Stomach (tissue), 4 donors: ENCODE results near the gene KRT4.
"Not testable (repeated sequence)": the region's sequence is repeated elsewhere in the genome, so short reads cannot be mapped to it uniquely, and the experiment has no call there.

ENCODE experiments used
- EP300 ChIP-seq: sonication (generic); formaldehyde crosslinking; IDR thresholded peaks from one replicate; pipeline ENCODE4 v1.6.1; 2017; ENCODE audit warnings: antibody characterized with exemption
- POLR2A ChIP-seq, 4 donors: fragments of 450-650 bp; IDR thresholded peaks; one replicate each; pipeline ENCODE4 v1.6.1; 2016; ENCODE audit warnings: antibody characterized with exemption in 4 of 4, control low read depth in 2 of 4, mild to moderate bottlenecking in 1 of 4, moderate library complexity in 1 of 4
- POLR2AphosphoS5 ChIP-seq, 3 donors: sonication (generic); formaldehyde crosslinking; IDR thresholded peaks; one replicate each; pipeline ENCODE4 v1.6.1; 2016; ENCODE audit warnings: antibody characterized with exemption in 3 of 3
- TF ChIP-seq, protein P1 (sequence below), 7 experiments: fragments of 450-650 bp in 4 of 7; fragments of 200-600 bp in 3 of 7; sonication (generic) in 3 of 7; IDR thresholded peaks; one replicate each; pipeline ENCODE4 v1.5.1; 2016 to 2019; ENCODE audit warnings: antibody characterized with exemption in 7 of 7, control low read depth in 2 of 7, mild to moderate bottlenecking in 1 of 7

DNA sequence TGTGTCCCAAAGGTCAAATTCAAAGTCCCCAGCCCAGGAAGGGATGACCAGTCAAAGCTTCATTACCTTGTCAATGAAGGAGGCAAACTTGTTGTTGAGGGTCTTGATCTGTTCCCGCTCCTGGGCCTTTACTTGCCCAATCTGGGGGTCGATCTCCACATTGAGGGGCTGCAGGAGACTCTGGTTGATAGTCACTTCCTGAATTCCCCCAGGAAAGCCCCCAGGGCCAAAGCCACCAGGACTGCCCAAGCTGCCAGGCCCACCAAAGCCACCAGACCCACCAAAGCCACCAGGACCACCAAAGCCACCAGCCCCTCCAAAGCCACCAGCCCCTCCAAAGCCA is 18.6 kb downstream of the KRT4 start:
- TF ChIP-seq POLR2A (IDR thresholded peaks at IDR 0.05); EP300; POLR2AphosphoS5 (IDR thresholded peaks at IDR 0.05): not testable (repeated sequence)
- TF ChIP-seq, protein P1, sequence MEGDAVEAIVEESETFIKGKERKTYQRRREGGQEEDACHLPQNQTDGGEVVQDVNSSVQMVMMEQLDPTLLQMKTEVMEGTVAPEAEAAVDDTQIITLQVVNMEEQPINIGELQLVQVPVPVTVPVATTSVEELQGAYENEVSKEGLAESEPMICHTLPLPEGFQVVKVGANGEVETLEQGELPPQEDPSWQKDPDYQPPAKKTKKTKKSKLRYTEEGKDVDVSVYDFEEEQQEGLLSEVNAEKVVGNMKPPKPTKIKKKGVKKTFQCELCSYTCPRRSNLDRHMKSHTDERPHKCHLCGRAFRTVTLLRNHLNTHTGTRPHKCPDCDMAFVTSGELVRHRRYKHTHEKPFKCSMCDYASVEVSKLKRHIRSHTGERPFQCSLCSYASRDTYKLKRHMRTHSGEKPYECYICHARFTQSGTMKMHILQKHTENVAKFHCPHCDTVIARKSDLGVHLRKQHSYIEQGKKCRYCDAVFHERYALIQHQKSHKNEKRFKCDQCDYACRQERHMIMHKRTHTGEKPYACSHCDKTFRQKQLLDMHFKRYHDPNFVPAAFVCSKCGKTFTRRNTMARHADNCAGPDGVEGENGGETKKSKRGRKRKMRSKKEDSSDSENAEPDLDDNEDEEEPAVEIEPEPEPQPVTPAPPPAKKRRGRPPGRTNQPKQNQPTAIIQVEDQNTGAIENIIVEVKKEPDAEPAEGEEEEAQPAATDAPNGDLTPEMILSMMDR (IDR thresholded peaks at IDR 0.05): not testable (repeated sequence)
